Endothelial cell of umbilical vein (primary cell): Measurements from ENCODE around the gene MMP23B. TPM values are rescaled to one million over a fixed set of nuclear protein-coding genes. Genes with fewer than 3 reads are reported as not detected.

Source experiments
- BruUV-seq: library from RNA; stranded (reverse); fragments of 400-500 nt; replicated peaks from 2 replicates; lab custom pipeline; 2021; lab: Mats Ljungman, UMichigan
- CTCF ChIA-PET: fragments of 300-600, 350-600 bp; sonication (Branson Sonifier 250); formaldehyde crosslinking; loops from one replicate; lab custom pipeline; 2021; ENCODE audit warnings: antibody characterized with exemption, inconsistent platforms; lab: Charles Lee
- POLR2A ChIA-PET: fragments of 300-600, 350-600 bp; sonication (Branson Sonifier 250); formaldehyde crosslinking; loops from one replicate; lab custom pipeline; 2021; ENCODE audit warnings: antibody characterized with exemption, inconsistent platforms; lab: Charles Lee
- DNase-seq: peaks from one replicate; pipeline ENCODE4 v3.0.0-alpha.2; 2011; ENCODE audit warnings: low read depth, low spot score
- FAIRE-seq: peaks from 2 replicates; lab custom pipeline; 2011; peaks lifted over from hg19 to GRCh38; lab: Jason Lieb, UNC
- H2AFZ ChIP-seq: 2 replicates; pipeline ENCODE4 v1.6.0; 2012; ENCODE audit warnings: low read depth, low read length, control low read depth, inconsistent platforms
- H3K27ac ChIP-seq: 2 replicates; pipeline ENCODE4 v1.5.1; 2011; ENCODE audit warnings: low read depth, mild to moderate bottlenecking, control low read depth, low read length, moderate library complexity; ENCODE audit not compliant: insufficient read depth
- H3K27me3 ChIP-seq, 2 experiments: 2 replicates each; pipeline versions ENCODE4 v1.6.0 to v1.6.1; 2011; ENCODE audit warnings: low read length in 2 of 2, mixed read lengths in 1 of 2; ENCODE audit not compliant: control insufficient read depth in 2 of 2, insufficient read depth in 2 of 2
- H3K36me3 ChIP-seq, 2 experiments: 2 replicates in 1 of 2; 3 replicates in 1 of 2; pipeline ENCODE4 v1.5.1; 2011; ENCODE audit warnings: low read length in 2 of 2, mild to moderate bottlenecking in 1 of 2, moderate library complexity in 1 of 2; ENCODE audit not compliant: control insufficient read depth in 2 of 2, insufficient read depth in 2 of 2; ENCODE audit errors: extremely low read depth in 1 of 2
- H3K4me1 ChIP-seq: 3 replicates; pipeline ENCODE4 v1.5.1; 2011; ENCODE audit warnings: mild to moderate bottlenecking, low read length; ENCODE audit not compliant: control insufficient read depth, insufficient read depth; ENCODE audit errors: extremely low read depth
- H3K4me2 ChIP-seq: 2 replicates; pipeline ENCODE4 v1.6.1; 2011; ENCODE audit warnings: low read length, control low read depth, mixed read lengths; ENCODE audit not compliant: insufficient read depth
- H3K4me3 ChIP-seq, 3 experiments: fragments of 200-600 bp in 1 of 3; sonication (generic), shearing (Covaris generic) in 1 of 3; replicated peaks in 1 of 3; 2 replicates each; pipeline ENCODE4 v1.5.1; 2011 to 2016; ENCODE audit warnings: control low read depth in 3 of 3, low read length in 3 of 3, mild to moderate bottlenecking in 2 of 3, inconsistent platforms in 1 of 3, low read depth in 1 of 3, moderate library complexity in 1 of 3; ENCODE audit not compliant: insufficient read depth in 1 of 3
- H3K79me2 ChIP-seq: 2 replicates; pipeline ENCODE4 v1.6.0; 2012; ENCODE audit warnings: low read length, inconsistent platforms; ENCODE audit not compliant: control insufficient read depth, insufficient read depth
- H3K9ac ChIP-seq: replicated peaks from 2 replicates; pipeline ENCODE3; 2011; ENCODE audit warnings: low read length, control low read depth; ENCODE audit not compliant: insufficient read depth; ENCODE audit errors: extremely low read depth
- H3K9me1 ChIP-seq: replicated peaks from 3 replicates; pipeline ENCODE4 v1.6.0; 2011; ENCODE audit warnings: mild to moderate bottlenecking, low read length; ENCODE audit not compliant: control insufficient read depth, insufficient read depth; ENCODE audit errors: extremely low read depth
- H3K9me3 ChIP-seq: replicated peaks from 2 replicates; pipeline ENCODE4 v1.5.1; 2012; ENCODE audit warnings: low read length, inconsistent platforms; ENCODE audit not compliant: control insufficient read depth, insufficient read depth
- H4K20me1 ChIP-seq: replicated peaks from 2 replicates; pipeline ENCODE3; 2011; ENCODE audit warnings: mild to moderate bottlenecking, low read length; ENCODE audit not compliant: control insufficient read depth, insufficient read depth; ENCODE audit errors: extremely low read depth
- FOS ChIP-seq: IDR thresholded peaks from 2 replicates; pipeline ENCODE4 v1.6.1; 2011; ENCODE audit warnings: mild to moderate bottlenecking, low read length, moderate library complexity, borderline replicate concordance; ENCODE audit not compliant: insufficient read depth
- JUN ChIP-seq: IDR thresholded peaks from 2 replicates; pipeline ENCODE4 v1.6.1; 2011; ENCODE audit warnings: borderline replicate concordance, low read depth; ENCODE audit not compliant: insufficient read length, insufficient read depth
- POLR2AphosphoS5 ChIP-seq: IDR thresholded peaks from 2 replicates; pipeline ENCODE4 v1.6.1; 2012; ENCODE audit warnings: low read depth, mild to moderate bottlenecking, control low read depth, low read length, moderate library complexity; ENCODE audit not compliant: insufficient read depth
- dilution Hi-C: fragments of 300-500 bp; cut with MboI; formaldehyde crosslinking; loops from one replicate; pipeline ENCODE4 v1.15.0; 2019; ENCODE audit warnings: low sequenced_read_pairs; ENCODE audit not compliant: extremely low pct_ligation_motif_present
- intact Hi-C: fragments of 100-400 bp; cut with micrococcal nuclease; formaldehyde crosslinking; loops from one replicate; pipeline ENCODE4 v1.10.0; 2022
- polyA plus RNA-seq, 4 experiments: library from polyadenylated mRNA; depleted of rRNA in 3 of 4; stranded (reverse) in 3 of 4; unstranded in 1 of 4; fragments of >200 nt; gene quantifications; 2 replicates each; pipeline versions ENCODE4 v1.2.1 to v1.2.3, GENCODE V29; 2011 to 2012; ENCODE audit warnings: missing spikeins in 1 of 4
- total RNA-seq: library from RNA; stranded (reverse); gene quantifications from 2 replicates; pipeline ENCODE4 v1.2.3, GENCODE V29; 2021
- TF ChIP-seq, protein P1 (sequence below), 2 donors: IDR thresholded peaks; 1 replicate in 1 of 2; 2 replicates in 1 of 2; pipeline ENCODE4 v1.5.1; 2011; ENCODE audit warnings: low read length in 2 of 2, mild to moderate bottlenecking in 2 of 2, moderate library complexity in 2 of 2, control low read depth in 1 of 2, inconsistent platforms in 1 of 2, low read depth in 1 of 2; ENCODE audit not compliant: insufficient read depth in 1 of 2; ENCODE audit errors: extremely low read depth in 1 of 2
- TF ChIP-seq, protein P2 (sequence below): IDR thresholded peaks from 2 replicates; pipeline ENCODE4 v1.6.1; 2011; ENCODE audit not compliant: insufficient read depth, insufficient read length

The MMP23B gene
- total and polyA plus RNA-seq, 2 donors (not counting 3 experiments of a cell fraction or from before 2014, with no cell fraction given): 0.62 to 5.3 TPM

DNA sequence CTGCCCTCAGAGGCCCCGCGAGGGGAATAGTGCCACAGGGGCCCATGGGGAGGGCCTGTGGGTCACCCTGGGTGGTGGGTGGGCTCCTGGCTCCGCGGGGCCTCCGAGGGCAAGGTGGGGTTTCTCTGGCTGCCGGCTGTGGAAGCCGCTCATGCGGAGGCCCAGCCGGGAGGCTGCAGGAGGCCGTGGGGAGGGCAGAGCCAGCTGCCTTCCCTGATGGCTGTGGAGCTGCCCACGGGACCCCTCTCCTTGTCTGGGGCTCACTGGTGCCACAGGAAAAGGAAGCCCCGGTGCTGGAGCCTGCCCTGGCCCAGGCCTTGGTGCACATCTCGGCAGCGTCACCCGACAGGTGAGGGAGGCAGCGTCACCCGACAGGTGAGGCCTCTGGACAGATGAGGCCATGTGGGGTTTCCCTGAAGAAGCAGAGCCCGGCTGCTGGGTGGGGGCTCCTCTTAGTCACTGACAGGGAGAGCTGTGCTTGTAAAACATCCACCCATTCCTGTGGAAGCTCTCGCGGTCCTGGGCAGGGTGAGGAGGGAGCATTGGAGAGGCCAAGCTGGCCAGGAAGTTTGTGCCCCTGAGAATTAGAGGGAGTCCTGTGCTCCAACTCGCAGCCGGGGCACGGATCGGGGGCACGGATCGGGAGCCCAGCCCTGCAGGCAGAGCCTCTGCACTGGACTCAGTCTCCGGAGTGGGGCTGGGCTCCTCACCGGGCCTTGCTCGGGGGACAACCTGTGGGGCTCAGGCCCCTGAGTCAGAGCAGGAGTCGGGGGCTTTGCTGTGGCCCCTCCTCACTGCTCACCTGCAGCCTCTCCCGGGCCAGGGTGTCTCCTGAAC, 10.6 kb upstream of the MMP23B start:
- POLR2A ChIA-PET: no interaction called here
- no peak overlapping the region for H3K9ac ChIP-seq
- peaks cover 4% of the 10 kb centered on the region for H3K4me1 ChIP-seq
- intact Hi-C loops (no loop called here), dilution Hi-C loops (no loop called here)
- TF ChIP-seq, protein P1, sequence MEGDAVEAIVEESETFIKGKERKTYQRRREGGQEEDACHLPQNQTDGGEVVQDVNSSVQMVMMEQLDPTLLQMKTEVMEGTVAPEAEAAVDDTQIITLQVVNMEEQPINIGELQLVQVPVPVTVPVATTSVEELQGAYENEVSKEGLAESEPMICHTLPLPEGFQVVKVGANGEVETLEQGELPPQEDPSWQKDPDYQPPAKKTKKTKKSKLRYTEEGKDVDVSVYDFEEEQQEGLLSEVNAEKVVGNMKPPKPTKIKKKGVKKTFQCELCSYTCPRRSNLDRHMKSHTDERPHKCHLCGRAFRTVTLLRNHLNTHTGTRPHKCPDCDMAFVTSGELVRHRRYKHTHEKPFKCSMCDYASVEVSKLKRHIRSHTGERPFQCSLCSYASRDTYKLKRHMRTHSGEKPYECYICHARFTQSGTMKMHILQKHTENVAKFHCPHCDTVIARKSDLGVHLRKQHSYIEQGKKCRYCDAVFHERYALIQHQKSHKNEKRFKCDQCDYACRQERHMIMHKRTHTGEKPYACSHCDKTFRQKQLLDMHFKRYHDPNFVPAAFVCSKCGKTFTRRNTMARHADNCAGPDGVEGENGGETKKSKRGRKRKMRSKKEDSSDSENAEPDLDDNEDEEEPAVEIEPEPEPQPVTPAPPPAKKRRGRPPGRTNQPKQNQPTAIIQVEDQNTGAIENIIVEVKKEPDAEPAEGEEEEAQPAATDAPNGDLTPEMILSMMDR (IDR thresholded peaks at IDR 0.05; ENCODE audit: extremely low read depth in 1 of 2, insufficient read depth in 1 of 2, low read depth in 1 of 2, low read length in 2 of 2): no peak
- no peak for TF ChIP-seq JUN
- no peak for TF ChIP-seq POLR2AphosphoS5
- TF ChIP-seq, protein P2, sequence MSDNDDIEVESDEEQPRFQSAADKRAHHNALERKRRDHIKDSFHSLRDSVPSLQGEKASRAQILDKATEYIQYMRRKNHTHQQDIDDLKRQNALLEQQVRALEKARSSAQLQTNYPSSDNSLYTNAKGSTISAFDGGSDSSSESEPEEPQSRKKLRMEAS: no peak
- TF ChIP-seq FOS: no peak
- H3K4me2 ChIP-seq: no peak overlapping the region
- FAIRE-seq: no peak
- BruUV-seq: no TSS peak
- no peak overlapping the region for H2AFZ ChIP-seq
- no peak overlapping the region for H3K27ac ChIP-seq
- H3K4me3 ChIP-seq: no peak overlapping the region
- H3K36me3 ChIP-seq: peaks cover 0 to 2% of the 10 kb centered on the region in 2 experiments
- H3K9me1 ChIP-seq: no peaks in the 10 kb centered on the region
- DNase-seq: no peak
- H3K27me3 ChIP-seq: no peaks in the 10 kb centered on the region
- CTCF ChIA-PET: interaction anchor here (1.3 kb wide), 1 partner anchor 18 kb away, joined by 5 read pairs; no protein-coding TSS in a partner anchor
- peaks cover 2% of the 10 kb centered on the region for H3K79me2 ChIP-seq
- no peaks in the 10 kb centered on the region for H3K9me3 ChIP-seq
- H4K20me1 ChIP-seq: no peaks in the 10 kb centered on the region
